NCI-H774 (cell line): ENCODE results near the gene ABCC1.
"Not testable (repeated sequence)": the region's sequence is repeated elsewhere in the genome, so short reads cannot be mapped to it uniquely, and the experiment has no call there.

Experiments
- DNase-seq: peaks from one replicate; lab custom pipeline; 2025; lab: John Stamatoyannopoulos, UW

ABCC1 gene

DNA sequence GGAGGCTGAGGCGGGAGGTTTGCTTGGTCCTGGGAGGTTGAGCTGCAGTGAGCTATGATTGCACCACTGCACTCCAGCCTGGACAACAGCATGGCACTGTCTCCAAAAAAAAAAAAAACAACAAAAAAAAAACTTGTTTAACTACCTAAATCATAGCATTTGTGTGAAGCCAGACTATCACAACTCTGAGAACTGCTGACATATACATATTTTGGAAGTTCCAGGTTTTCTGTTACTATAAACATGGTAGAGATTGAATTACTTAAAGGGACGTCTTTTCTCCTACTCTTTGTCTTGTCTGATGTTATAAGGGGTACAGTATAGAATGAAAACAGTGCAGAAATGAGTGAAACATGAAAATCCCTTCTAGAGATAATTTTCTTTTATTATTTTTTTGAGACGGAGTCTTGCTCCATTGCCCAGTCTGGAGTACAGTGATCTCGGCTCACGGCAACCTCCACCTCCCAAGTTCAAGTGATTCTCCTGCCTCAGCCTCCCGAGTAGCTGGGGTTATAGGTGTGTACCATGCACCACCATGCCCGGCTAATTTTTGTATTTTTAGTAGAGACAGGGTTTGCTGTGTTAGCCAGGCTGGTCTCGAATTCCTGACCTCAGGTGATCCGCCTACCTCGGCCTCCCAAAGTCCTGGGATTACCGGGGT is 18.4 kb downstream of the ABCC1 start:
- no peak for DNase-seq

GRCh38 chr16:15970202-15970601 is 20.8 kb downstream of the ABCC1 start:
- DNase-seq, result no peak

- DNase-seq, result no peak
These were observed 21.5 kb downstream of the ABCC1 start for GRCh38 chr16:15970743-15971439.

- no peak for DNase-seq
These were observed 22.0 kb downstream of the ABCC1 start for GRCh38 chr16:15971440-15971815.

DNA sequence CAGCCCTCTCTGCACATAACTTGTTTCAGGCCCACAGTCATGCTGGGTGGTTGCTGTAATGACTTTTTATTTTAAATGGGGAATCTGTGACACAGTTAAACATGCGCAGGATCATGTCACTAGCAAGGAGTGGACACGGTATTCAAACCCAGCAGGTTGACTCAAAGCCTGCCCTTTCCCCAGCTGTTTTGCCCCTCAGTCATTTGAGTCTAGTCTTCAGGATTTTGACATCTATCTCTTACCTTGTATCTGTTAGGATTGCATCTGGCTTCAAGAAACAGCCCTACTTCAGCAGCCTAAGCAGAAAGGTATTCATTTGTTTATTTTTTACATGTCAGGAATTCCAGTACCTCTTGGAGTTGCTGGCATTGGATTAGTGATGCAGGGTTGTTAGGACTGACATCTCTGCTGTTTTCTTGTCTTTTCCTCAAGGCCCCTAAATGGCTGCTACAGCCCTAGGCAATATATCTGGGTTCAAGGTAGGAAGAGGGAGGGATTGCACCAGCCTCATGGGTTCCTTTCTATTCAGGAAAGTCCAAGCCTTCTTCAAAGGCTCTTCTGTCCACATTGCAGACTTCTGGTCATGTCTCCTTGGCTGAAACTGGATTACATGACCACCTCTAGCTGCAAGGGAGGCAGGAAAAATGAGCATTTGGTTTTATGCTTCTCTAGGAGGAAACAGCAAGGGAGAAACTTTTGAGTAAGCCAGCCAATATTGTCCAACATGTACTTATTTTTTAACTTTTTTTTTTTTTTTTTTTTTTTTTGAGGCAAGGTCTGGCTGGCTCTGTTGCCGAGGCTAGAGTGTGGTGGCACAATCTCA is 22.8 kb downstream of the ABCC1 start:
- DNase-seq, result no peak

DNA sequence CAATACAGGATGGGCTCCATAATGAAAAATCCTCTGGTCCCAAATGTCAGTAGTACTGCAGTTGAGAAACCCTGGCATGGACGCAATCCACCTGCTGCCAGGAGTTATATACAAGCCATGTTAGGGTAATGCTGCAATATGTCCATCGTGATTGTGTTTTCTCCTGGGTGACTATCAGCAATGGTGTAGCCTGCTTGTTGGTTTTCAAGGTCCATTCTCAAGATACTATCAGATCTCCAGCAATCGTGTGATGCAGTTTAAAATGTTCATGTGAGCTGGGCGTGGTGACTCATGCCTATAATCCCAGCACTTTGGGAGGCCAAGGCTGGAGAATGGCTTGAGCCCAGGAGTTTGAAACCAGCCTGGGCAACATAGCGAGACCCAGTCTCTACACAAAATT is 24.0 kb downstream of the ABCC1 start:
- no peak for DNase-seq

- DNase-seq, result no peak
These were observed 24.6 kb downstream of the ABCC1 start for GRCh38 chr16:15974057-15974456.

DNA sequence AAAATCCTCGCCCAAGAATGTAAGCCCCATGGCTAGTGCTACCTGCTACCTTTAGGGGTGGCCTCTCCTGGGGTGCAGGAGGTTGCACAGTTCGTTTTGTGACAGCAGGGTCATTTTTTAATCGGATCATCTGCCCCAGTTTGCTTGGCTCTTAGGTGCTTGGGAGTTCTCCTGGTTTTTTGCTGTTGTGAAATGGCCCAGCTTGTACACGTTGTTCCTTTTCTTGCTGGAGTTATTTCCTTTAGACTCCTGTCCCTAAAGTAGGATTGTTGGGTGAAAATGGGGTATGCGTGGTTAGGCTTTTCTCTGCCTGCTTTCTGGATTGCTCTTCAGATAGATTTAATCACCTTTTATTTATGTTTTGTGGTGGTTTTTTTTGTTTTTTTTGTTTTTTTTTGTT is 25.8 kb downstream of the ABCC1 start:
- DNase-seq, result no peak

GRCh38 chr16:15976225-15976812 is 26.9 kb downstream of the ABCC1 start:
- no peak for DNase-seq

DNA sequence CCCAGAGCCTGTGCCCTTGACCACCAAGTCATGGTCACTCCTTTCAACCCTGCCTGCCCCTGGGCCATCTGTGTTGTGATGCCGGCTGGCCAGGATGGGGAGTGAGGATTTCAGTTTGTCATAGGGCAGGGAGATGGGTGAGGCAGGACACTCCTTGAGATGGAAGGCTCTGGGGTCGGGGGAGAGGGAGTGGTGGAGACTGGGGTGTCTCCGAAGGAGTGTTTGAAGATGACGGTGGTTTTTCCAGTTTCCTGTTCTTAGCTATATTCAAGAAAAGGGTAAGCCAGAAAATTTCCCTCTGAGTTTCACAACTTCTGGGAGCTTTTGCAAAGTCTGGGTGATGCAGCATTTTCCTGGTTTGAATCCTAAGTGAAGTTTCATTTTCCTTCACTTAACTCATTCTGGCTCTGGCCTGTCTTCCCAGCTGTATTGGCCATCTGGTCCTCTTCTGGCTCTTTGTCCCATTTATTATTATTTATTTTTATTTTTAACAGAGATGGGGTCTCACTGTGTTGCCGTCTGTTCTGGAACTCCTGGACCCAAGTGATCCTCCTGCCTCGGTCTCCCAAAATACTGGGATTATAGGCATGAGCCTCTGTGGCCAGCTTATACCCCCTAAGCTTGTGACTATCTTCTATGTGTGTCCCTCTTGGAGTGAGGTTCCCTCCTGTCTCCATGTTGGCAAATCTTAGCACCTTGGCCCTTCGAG is 27.7 kb downstream of the ABCC1 start:
- no peak for DNase-seq

DNA sequence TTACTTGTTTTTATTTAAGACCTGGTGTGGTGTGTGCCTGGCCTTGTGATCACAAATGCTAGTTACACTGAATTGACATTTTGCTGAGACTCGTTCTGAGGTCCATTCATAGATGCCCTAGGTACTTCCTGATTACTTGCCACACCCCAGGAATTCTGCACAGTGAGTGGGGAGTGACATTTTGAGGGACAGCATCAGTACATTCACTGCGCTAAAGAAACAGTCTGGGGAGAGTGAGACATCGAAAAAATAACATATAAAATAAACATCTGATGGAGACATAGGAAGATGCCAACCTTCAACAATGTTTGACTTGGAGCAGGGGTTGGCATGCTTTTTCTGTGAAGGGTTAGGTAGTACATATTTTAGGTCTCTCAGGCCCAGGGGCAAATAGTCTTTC is 30.4 kb downstream of the ABCC1 start:
- DNase-seq, result no peak

GRCh38 chr16:15980329-15980728 is 30.9 kb downstream of the ABCC1 start:
- DNase-seq, result no peak

DNA sequence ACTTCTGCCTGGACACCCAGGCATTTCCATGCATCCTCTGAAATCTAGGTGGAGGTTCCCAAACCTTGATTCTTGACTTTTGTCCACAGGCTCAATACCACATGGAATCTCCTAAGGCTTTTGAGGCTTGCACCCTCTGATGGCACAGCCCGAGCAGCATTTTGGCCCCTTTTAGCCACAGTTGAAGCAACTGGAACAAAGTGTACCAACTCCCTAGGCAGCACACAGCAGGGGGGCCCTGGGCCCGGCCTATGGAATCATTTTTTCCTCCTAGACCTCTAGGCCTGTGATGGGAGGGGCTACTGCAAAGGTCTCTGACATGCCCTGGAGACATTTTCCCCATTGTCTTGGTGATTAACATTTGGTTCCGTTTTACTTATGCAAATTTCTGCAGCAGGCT is 32.0 kb downstream of the ABCC1 start:
- DNase-seq, result no peak

- not testable (repeated sequence) for DNase-seq
These were observed 32.9 kb downstream of the ABCC1 start for GRCh38 chr16:15982194-15982915.

DNA sequence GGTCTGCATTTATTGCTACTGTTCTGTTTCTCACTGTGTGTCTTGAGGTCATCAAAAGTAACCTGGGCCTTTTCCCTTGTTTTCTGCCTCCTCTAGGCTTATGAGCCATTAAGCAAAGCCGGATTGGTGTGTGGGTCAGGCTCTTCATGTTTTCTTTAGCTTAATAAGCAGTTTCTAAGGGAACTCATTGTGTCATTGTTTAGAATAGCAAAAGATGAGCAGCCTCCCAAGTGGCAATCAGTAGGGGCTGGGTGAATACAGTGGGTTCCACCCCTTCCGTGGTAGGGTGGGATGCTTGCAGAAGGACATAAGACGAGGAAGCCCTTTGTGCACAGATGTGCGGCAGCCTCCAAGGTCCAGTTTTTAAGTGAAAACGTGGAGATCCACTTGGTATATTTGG is 34.5 kb downstream of the ABCC1 start:
- DNase-seq, result no peak

- DNase-seq, result no peak
These were observed 35.7 kb downstream of the ABCC1 start for GRCh38 chr16:15985144-15985543.

- DNase-seq, result no peak
These were observed 36.8 kb downstream of the ABCC1 start for GRCh38 chr16:15986261-15986660.

GRCh38 chr16:15988268-15989013 is 39.0 kb downstream of the ABCC1 start:
- DNase-seq, result no peak

DNA sequence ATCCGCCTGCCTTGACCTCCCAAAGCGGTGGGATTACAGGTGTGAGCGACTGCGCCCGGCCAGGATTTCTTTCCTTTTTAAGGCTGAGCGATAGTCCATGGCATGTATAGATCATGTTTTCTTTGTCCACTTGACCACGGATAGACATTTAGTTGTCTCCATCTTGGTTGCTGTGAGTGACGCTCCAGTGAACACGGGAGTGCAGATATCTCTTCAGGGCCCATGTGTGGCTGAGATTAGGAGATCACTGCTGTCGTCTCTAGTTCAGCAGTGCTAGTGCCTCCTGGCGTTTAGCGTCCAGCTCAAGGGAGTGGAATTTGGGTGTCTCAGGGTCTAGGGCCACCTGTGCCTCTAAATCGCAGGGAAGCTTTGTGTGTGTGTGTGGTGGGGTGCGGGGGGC is 41.5 kb downstream of the ABCC1 start:
- DNase-seq, result no peak

GRCh38 chr16:15993128-15993527 is 43.7 kb downstream of the ABCC1 start:
- no peak for DNase-seq

DNA sequence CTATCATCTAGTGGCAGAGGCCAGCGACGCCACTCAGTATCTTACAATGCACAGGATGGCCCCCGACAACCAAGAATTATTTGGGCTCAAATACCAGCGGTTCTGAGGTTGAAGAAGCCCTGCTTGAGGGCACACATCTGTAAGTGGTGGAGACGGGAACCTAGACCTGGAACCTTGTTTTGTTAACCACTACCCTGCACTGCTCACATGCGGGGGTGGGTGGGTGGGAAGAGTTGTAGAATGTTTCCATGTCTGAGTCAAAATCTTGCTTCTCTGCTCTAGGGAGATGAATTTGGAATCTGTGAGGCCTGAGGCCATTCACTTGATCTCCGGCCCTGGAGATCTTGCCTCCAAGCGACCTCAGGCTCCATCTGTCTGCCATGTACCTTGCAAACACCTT is 44.1 kb downstream of the ABCC1 start:
- no peak for DNase-seq
